ENCODE measurements around the gene PARD6B. TPM values are rescaled to one million over a fixed set of nuclear protein-coding genes. Genes with fewer than 3 reads are reported as not detected.

The PARD6B gene
- total and polyA plus RNA-seq, 2 experiments from 2014 or later = 14.6 to 41.0 TPM

GRCh38 chr20:50745634-50746137, 14.3 kb downstream of the PARD6B start:
- H3K4me1 ChIP-seq (ENCODE audit: insufficient read depth) = peaks cover 65% of the 10 kb centered on the region
- TF ChIP-seq EZH2phosphoT487 (IDR thresholded peaks at IDR 0.05; ENCODE audit: low read depth, severe bottlenecking, unreplicated experiment) (no peak), EZH2 (IDR thresholded peaks at IDR 0.05; ENCODE audit: borderline replicate concordance) (no peak)
- TF ChIP-seq, protein P1, sequence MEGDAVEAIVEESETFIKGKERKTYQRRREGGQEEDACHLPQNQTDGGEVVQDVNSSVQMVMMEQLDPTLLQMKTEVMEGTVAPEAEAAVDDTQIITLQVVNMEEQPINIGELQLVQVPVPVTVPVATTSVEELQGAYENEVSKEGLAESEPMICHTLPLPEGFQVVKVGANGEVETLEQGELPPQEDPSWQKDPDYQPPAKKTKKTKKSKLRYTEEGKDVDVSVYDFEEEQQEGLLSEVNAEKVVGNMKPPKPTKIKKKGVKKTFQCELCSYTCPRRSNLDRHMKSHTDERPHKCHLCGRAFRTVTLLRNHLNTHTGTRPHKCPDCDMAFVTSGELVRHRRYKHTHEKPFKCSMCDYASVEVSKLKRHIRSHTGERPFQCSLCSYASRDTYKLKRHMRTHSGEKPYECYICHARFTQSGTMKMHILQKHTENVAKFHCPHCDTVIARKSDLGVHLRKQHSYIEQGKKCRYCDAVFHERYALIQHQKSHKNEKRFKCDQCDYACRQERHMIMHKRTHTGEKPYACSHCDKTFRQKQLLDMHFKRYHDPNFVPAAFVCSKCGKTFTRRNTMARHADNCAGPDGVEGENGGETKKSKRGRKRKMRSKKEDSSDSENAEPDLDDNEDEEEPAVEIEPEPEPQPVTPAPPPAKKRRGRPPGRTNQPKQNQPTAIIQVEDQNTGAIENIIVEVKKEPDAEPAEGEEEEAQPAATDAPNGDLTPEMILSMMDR (IDR thresholded peaks at IDR 0.05; ENCODE audit: poor library complexity) = no peak
- no peak overlapping the region for H3K4me3 ChIP-seq
- H3K79me2 ChIP-seq = peaks cover 66% of the 10 kb centered on the region
- no peaks in the 10 kb centered on the region for H4K20me1 ChIP-seq (ENCODE audit: insufficient read depth, poor library complexity, severe bottlenecking)
- H2AFZ ChIP-seq = no peak overlapping the region
- H3K4me2 ChIP-seq = peak overlapping the region; percentile 49
- H3K27ac ChIP-seq = peak overlapping the region; percentile 83
- H3K9me3 ChIP-seq (ENCODE audit: low read depth) = no peaks in the 10 kb centered on the region
- no peaks in the 10 kb centered on the region for H3K36me3 ChIP-seq (replicated peaks; ENCODE audit: insufficient read depth, low read depth)
- H3K27me3 ChIP-seq = no peaks in the 10 kb centered on the region
- no peaks in the 10 kb centered on the region for H3K9me2 ChIP-seq (replicated peaks; ENCODE audit: insufficient read depth)
- 29% methylated on average over 2 of the region's 2 CpGs for WGBS (ENCODE audit: low lambda C conversion rate, missing lambda C conversion rate)
- DNase-seq (ENCODE audit: low spot score) = no peak

GRCh38 chr20:50746138-50746940, 15.0 kb downstream of the PARD6B start:
- H3K27me3 ChIP-seq = no peaks in the 10 kb centered on the region
- H3K4me2 ChIP-seq = peak overlapping the region; percentile 44
- H3K9me2 ChIP-seq (replicated peaks; ENCODE audit: insufficient read depth) = no peaks in the 10 kb centered on the region
- no peaks in the 10 kb centered on the region for H3K36me3 ChIP-seq (replicated peaks; ENCODE audit: insufficient read depth, low read depth)
- H3K79me2 ChIP-seq = peaks cover 59% of the 10 kb centered on the region
- H4K20me1 ChIP-seq (ENCODE audit: insufficient read depth, poor library complexity, severe bottlenecking) = no peaks in the 10 kb centered on the region
- peak; percentile 68 for DNase-seq (ENCODE audit: low spot score)
- H3K4me3 ChIP-seq = no peak overlapping the region
- H3K4me1 ChIP-seq (ENCODE audit: insufficient read depth) = peaks cover 65% of the 10 kb centered on the region
- TF ChIP-seq, protein P1 (IDR thresholded peaks at IDR 0.05; ENCODE audit: poor library complexity) = no peak
- no peak for TF ChIP-seq EZH2 (IDR thresholded peaks at IDR 0.05; ENCODE audit: borderline replicate concordance)
- no peak for TF ChIP-seq EZH2phosphoT487 (IDR thresholded peaks at IDR 0.05; ENCODE audit: low read depth, severe bottlenecking, unreplicated experiment)
- peak overlapping the region; percentile 83 for H3K27ac ChIP-seq
- WGBS (ENCODE audit: low lambda C conversion rate, missing lambda C conversion rate) = 20% methylated on average over 3 of the region's 3 CpGs
- H3K9me3 ChIP-seq (ENCODE audit: low read depth) = no peaks in the 10 kb centered on the region
- no peak overlapping the region for H2AFZ ChIP-seq

- 86% methylated on average over 2 of the region's 2 CpGs for WGBS (ENCODE audit: low lambda C conversion rate, missing lambda C conversion rate)
- H2AFZ ChIP-seq = no peak overlapping the region
- H3K79me2 ChIP-seq = peaks cover 58% of the 10 kb centered on the region
- H3K4me1 ChIP-seq (ENCODE audit: insufficient read depth) = peaks cover 59% of the 10 kb centered on the region
- no peaks in the 10 kb centered on the region for H4K20me1 ChIP-seq (ENCODE audit: insufficient read depth, poor library complexity, severe bottlenecking)
- H3K9me3 ChIP-seq (ENCODE audit: low read depth) = no peaks in the 10 kb centered on the region
- TF ChIP-seq EZH2phosphoT487 (IDR thresholded peaks at IDR 0.05; ENCODE audit: low read depth, severe bottlenecking, unreplicated experiment) (no peak), EZH2 (IDR thresholded peaks at IDR 0.05; ENCODE audit: borderline replicate concordance) (no peak)
- TF ChIP-seq, protein P1 (IDR thresholded peaks at IDR 0.05; ENCODE audit: poor library complexity) = no peak
- H3K27ac ChIP-seq = peak overlapping the region; percentile 83
- no peaks in the 10 kb centered on the region for H3K36me3 ChIP-seq (replicated peaks; ENCODE audit: insufficient read depth, low read depth)
- no peak overlapping the region for H3K4me3 ChIP-seq
- no peaks in the 10 kb centered on the region for H3K9me2 ChIP-seq (replicated peaks; ENCODE audit: insufficient read depth)
- peak overlapping the region; percentile 44 for H3K4me2 ChIP-seq
- H3K27me3 ChIP-seq = no peaks in the 10 kb centered on the region
- DNase-seq (ENCODE audit: low spot score) = no peak
Observed at GRCh38 chr20:50747275-50747674, 15.9 kb downstream of the PARD6B start.
